ENCODE measurements around the gene PSMB5. TPM values are rescaled to one million over a fixed set of nuclear protein-coding genes. Genes with fewer than 3 reads are reported as not detected.
A peak's percentile ranks its signal among the peaks of the same experiment; 100 is the strongest.

PSMB5 gene
- total and polyA plus RNA-seq, 2 of the 13 experiments (the other 11 are each of a cell fraction or from before 2014, with no cell fraction given) = 705 to 871 TPM

- TF ChIP-seq, protein P1, sequence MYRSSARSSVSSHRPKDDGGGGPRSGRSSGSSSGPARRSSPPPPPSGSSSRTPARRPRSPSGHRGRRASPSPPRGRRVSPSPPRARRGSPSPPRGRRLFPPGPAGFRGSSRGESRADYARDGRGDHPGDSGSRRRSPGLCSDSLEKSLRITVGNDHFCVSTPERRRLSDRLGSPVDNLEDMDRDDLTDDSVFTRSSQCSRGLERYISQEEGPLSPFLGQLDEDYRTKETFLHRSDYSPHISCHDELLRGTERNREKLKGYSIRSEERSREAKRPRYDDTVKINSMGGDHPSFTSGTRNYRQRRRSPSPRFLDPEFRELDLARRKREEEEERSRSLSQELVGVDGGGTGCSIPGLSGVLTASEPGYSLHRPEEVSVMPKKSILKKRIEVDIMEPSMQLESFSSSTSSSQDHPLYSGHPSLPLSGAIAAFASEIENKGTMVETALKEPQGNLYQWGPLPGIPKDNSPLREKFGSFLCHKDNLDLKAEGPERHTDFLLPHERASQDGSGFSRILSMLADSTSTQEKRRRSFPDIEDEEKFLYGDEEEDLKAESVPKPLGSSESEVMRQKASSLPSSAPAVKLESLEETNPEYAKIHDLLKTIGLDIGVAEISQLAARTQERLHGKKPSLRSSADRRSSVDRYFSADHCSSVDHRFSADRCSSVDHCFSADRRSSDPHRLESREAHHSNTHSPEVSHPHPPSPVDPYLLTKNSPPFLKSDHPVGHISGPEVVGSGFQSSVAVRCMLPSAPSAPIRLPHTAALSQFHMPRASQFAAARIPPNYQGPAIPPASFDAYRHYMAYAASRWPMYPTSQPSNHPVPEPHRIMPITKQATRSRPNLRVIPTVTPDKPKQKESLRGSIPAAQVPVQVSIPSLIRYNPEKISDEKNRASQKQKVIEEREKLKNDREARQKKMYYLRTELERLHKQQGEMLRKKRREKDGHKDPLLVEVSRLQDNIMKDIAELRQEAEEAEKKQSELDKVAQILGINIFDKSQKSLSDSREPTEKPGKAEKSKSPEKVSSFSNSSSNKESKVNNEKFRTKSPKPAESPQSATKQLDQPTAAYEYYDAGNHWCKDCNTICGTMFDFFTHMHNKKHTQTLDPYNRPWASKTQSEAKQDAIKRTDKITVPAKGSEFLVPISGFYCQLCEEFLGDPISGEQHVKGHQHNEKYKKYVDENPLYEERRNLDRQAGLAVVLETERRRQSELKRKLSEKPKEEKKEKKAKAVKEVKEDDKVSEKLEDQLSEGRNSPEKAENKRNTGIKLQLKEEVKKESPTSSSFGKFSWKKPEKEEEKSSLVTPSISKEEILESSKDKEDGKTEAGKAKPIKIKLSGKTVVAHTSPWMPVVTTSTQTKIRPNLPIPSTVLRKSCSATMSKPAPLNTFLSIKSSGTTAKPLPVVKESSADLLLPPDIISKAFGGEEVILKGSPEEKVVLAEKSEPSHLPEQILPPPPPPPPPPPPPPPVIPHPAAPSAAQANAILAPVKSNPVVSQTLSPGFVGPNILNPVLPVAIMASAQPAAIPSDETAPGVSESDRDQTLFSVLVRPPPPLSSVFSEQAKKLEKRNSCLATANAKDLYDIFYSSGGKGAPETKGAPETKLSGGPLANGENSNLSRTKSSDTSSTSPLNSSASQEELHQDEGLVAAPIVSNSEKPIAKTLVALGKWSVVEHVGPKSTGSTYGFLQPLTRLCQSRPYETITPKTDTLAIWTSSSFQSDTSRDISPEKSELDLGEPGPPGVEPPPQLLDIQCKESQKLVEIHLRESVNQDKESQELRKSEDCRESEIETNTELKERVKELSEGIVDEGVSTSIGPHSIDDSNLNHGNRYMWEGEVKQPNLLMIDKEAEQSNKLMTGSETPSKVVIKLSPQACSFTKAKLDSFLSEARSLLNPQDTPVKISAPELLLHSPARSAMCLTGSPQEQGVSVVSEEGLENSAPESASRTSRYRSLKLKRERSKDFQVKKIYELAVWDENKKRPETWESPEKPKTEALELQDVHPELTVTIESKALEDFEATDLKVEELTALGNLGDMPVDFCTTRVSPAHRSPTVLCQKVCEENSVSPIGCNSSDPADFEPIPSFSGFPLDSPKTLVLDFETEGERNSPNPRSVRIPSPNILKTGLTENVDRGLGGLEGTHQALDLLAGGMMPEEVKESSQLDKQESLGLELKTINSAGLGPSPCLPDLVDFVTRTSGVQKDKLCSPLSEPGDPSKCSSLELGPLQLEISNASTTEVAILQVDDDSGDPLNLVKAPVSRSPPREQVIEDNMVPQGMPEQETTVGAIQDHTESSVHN (CRISPR knock-in tag; IDR thresholded peaks at IDR 0.05) = no peak
- TF ChIP-seq FOSL1 (CRISPR knock-in tag; IDR thresholded peaks at IDR 0.05; ENCODE audit: borderline replicate concordance) = 0 out of 2 replicates have a peak, but pooled peaks have one; percentile 13
- no peak for TF ChIP-seq ZNF660 (CRISPR knock-in tag; IDR thresholded peaks at IDR 0.05; ENCODE audit: borderline replicate concordance, low read depth)
- TF ChIP-seq RFX5 (IDR thresholded peaks at IDR 0.05; ENCODE audit: low read depth, low read length) = no peak
- no peak for TF ChIP-seq TP53 (CRISPR knock-in tag; conservative IDR thresholded peaks at IDR 0.05)
- TF ChIP-seq AGO2 (optimal IDR thresholded peaks at IDR 0.05; ENCODE audit: low read depth, low read length) = peak; percentile 41
- 0 out of 2 replicates have a peak, but pooled peaks have one; percentile 18 for TF ChIP-seq ZNF547 (CRISPR knock-in tag; IDR thresholded peaks at IDR 0.05)
Measured at GRCh38 chr14:23024612-23025075, 10.1 kb downstream of the PSMB5 start (continued).
